CD4-positive, alpha-beta T cell treated with Interleukin-17A for 1 hour (primary cell): Measurements from ENCODE around the gene PLXNB1.

Source experiments
- DNase-seq: peaks from one replicate; pipeline ENCODE4 v3.0.0-alpha.2; 2020

PLXNB1 gene

DNA sequence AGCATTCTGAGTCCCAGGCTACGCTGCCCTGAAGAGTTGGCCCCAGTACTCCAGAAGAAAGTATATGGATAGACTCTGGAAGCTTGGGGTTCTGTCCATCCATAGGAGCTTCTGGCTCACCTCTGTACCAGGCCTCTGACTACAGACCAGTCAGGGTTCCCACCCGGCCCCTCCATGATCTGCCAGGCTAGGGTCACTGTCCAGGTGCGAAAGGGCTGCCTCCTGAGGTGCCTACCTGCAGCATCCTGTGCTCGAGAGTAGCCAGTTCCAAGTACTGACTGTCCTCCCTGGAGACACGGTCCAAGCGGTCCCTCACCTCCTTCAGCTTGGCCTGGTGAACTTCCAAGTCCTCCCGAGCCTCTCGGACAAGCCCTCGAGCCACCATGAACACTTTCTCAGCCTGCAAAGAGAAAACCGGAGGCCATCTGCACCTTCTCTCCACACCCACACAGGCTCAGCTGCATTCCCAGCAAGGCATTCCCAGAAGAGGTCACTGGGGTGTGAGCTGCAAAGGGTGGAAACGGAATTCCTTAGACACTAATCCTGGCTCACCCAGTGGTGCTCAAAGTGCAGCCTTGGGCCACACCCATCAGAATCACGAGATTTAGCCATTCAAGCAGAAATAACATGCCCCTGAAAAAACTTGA lies 3.7 kb upstream of the PLXNB1 start:
- no peak for DNase-seq

DNA sequence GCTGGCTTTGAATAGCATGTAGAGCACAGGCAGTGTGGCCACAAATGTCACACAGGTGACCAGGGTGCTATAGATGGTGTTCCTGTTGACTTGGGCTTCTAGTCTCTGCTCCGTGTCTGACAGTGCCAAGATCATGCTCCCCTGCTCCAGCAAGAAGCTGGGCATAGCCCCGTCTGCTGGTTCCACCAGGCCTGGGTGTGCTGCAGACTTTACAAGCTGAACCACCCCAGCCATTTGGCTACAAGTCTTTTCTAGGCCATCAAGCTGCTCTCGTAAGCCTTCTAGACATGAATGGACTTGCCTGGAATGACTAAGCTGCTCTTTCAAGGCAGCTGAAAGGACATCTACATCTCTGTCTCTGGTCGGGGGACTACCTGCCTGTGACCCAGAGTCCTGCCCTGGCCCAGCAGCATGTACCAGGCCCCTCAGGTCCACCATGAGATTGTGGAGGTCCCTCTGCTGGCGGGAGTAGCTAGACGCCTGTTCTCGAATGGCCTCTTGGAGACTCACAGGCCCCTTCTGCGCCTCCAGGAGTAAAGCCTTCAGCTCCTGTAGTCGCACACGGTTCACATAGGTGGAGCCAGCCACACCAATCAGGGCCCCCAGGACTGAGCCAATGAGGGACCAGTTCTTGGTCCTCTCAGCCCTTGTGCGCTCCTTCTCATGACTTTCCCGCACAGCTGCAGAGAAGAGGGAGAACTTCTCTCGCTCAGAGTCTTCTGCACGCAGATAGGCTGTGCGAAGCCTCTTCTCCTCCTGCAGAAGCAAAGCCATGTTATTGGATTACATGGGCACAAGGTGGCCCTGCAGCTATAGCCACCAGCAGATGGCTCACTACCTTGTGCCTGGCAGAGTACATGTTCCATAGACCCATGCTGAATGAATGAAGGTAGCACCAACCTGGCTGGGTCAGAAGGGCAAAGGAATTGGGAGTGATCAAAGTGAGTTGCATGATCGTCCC lies 2.8 kb upstream of the PLXNB1 start:
- DNase-seq: no peak

DNA sequence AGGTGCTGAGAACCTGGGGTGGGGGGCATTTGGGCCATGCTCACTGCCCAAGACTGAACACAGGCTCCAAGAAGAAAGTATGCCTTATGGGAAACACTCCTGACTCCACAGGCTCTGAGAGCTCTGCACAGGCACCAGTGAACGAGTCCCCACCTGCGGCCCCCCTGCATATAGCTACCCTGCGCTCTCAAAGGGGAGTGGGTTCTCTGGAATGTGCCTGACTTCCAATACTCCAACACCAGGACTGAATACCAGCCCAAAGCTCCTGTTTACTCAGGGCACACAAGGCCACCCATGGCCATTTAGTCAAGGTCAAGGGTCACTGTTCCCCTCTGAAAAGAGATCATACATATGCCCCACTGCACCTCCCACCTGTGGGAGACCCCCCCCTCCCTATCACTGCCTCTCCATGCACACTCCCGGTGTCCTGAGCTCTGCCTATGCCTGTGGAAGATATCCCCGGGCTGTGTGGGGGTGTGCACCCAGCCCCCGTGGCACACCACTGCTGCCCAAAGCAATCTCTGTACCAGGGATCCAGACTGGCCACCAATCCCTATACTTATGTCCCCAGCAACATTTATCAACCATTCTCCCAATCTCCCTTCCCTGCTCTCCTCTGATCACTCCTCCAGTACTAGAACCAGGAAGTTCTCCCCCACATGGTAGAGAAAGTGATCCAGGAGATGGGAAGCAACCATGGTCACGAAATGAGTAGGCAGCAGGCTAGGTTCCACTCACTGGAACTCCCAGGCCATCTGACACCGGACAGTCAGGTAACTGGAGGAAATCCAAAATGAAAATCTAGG lies 1.5 kb upstream of the PLXNB1 start:
- DNase-seq: no peak

DNA sequence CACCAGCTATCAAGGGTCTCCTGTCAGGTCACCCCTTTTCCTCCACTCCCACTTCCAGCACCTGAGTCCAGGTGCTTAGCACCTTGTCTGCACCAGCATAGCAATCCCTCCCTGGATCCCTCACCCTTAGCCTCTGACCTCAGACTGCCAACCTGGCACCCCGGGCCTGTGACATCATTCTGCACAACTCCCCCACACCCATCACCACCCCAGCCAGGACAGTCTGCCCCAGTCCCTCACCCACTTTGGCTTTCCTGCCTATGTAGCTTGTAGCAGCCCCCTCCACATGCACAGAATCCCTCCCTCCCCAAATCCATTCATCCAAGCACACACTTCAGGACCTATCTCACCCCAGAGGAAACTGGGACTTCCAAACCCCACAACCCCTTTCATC lies 819 bp upstream of the PLXNB1 start:
- no peak for DNase-seq

DNA sequence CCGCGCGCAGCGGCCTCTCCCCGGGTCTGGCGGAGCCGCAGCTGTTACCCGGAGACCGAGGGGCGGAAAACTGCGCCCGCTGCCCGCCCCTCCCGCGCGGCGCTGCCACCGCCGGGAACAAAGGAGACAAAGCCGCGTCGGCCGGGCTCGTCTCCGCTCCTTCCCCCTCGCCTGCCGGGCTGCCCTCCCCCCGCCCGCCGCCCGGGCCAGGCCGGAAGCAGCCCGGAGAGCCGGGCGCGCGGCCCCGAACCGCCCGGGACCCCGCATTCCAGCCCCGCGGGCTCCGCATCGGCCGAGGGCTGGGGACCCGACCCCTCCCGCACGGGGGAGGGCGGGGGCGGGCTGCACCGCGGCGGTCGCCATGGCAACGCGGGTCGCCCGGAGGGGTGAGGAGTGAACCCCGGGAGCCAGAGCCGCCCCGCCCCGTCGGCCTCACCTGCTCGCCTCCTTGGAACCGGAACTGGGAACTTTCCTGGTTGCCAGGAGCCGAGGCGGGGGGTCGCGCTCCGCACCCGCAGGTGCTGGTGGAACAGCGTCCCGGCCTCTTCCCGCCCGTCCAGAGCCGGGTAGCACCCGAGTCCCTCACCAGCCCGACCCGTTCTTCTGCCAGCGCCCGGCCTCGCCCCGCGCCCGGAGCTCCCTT lies 448 bp downstream of the PLXNB1 start:
- DNase-seq: peak; percentile 71

DNA sequence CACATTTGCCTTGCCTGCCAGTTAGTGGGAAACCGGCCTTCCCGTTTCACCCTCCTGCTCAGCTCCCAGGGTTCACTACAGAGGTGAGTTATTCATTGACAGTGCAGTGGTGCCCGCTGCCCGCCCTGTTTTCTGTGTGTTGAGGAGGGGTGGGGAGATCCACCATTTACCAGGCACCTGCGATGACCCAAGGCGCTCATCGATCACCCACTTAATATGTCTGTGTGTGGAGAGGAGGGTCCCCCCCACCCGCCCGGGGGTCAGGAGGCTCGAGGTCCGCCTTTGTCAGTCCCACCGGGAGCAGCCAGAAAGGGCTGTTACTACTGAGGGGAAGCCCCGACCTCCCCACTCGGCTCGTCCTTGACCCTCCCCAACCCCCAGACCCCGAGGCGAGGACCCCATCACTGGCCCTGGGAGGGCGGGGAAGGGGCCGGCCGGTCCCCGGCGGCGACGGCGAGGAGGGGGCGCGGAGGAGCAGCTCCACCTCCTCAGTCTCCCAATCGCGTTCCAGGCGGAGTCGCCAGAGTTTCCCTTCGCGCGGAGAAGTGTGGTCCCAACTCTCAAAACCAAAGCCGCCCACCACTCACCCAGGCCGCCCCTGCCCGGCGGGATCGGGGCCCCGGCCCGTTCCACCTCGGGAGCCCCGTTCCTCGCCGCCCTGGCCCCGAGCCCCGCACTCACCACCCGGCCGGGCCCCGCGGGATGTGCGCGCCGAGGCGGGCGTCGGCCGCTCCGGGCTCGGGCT lies 1.1 kb downstream of the PLXNB1 start:
- no peak for DNase-seq

DNA sequence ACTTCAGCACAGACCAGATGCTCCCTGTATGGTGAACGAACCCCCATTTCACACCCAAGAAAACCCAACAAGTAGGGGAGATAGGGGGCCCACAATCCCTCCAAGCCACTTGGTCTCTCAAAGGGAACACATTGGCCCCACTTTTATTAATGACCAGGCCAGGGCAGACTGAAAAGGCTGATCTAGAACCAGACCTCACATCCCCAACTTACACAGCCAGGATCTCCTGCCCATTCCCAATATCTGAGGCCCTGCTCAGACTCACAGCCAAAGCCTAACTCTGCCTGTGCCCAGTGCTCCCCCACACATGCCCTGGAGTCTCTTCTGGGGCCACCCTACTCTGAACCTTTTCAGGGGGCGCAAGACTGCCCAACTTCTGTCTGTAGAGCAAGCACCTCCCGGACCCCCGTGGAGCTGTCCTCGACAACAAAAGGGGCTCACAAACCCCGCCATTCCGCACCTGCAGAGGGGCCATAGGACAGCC lies 1.8 kb downstream of the PLXNB1 start:
- DNase-seq: no peak

DNA sequence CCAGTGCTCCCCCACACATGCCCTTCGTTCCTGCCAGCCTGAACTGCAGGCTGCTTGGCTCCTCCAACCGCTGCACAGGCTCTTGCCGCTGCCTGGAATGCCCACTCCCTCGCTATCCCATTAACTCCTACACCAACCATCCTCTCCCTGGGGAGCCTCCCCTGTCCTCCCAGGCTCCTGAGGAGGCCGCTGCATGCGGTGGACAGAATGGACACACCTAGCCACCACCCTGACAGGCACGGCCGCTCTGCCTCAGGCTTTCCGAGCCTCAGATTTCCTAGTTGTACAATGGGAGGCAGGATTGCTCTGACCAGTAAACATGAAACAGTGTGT lies 2.3 kb downstream of the PLXNB1 start:
- no peak for DNase-seq

DNA sequence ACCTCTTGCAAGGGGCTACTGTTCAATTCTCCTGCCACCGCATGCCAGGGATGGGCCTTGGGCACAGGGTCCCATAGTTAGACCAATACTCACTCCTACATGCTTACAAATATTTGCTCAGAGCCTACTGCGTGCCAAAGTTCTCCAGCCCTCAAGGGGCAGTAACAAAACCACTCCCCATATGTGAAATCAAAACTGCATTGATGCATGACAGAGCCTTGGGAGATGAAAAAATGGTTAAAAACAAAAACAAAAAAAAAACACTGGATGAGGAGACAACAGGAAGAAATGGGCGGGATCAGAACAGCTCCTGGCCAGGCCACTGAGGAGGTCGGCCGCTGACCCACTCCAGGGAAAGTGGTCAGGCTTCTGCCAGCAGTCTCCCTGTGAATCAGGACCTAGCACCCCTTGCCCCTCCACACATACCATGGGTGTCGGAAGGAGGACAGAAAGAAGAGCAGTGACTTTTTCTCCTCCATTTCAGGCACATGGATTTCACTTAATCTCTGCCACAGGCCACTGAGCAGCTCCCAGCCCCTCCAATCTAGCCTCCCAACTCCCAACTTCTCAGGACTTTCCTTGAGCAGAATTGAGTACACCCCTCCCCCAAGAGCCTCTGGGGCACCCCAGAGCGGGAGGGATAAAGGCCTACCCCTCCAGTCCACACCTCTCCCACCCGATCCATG lies 2.8 kb downstream of the PLXNB1 start:
- no peak for DNase-seq

DNA sequence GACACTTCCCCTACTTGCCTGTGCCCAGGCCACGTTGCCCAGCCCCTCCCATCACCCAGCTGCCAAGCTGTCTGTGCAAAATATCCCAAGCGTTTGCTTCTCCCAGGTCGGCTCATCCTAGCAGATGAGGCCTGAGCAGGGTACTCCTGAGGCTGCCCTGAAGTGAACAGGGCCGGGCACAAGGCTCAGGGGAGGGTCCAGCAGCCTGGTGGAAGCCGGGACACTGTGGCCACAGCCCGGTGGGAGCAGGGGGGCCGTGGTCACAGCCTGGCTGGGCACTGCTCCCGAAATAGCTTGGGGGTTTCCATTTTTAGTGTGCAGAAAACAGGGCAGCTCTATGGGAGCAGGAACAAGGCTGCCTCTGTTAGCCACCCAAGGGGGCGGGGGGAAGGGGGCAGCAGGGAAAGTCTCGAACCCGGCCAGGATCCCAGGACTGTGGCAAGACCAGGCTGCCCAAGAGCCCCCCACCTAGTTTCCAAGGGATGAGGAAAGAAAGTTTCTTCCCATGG lies 3.4 kb downstream of the PLXNB1 start:
- no peak for DNase-seq

DNA sequence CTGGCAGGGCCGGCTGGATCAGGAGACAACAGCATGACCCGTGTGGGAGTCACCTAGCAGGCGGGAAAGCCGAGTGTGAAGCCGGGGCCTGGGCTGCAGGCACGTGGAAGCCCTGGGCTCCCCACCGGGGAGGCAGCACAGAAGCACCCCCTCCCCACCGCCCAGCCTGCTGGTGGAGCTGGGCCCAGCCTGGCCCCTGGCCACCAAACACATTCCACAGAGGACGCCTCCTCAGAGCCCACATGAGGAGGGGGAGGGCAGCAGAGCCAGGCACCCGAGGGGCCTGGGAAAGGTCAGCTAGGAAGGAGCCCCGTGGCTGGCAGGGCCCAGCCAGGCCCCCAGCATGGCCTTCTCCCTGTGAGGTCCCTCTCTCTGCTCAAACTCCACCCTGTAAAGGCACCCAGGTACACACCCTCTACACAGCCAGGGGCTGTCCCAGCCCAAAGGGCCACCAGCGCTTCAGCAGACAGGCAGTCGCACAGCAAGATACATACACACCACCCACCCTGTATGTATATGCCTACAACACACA lies 4.5 kb downstream of the PLXNB1 start:
- DNase-seq: no peak

DNA sequence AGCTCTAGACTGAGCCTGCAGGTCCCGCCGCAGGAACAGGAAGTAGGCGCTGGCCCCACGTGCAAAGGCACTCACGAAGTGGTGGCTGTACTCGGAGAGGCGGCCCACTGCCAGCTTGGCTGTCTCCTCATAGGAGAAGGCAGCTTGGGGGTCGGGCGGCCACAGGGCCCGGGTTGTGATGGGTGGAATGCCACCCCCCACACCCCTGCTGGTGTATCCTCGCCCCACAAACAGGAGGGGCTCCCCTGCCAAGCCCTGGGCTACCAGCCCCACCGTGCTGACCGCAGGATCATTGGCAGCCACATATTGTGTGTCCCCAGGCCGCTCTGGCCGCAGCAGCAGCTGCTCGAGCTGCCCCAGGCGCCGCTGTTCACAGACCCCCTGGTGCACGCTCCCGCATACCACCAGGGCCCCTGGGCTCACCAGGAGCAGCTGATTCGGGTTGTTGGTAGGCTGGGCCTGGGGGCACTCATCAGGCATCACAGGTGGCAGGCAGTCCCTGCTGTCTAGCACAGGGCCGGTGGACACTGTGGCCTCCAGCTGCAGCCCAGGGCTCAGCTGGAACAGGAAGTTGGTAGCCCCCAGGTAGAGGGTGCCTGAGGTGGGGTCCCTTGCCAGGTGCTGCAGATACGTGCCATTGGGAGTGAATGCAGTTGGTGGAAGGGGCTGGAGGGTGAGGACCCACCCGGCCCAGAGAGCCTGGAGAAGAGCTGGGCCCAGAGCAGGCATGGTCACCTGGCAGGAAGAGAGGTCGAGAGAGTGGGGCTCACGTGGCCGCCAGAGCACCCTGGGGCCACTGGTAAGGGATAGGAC lies 5.8 kb downstream of the PLXNB1 start:
- no peak for DNase-seq

DNA sequence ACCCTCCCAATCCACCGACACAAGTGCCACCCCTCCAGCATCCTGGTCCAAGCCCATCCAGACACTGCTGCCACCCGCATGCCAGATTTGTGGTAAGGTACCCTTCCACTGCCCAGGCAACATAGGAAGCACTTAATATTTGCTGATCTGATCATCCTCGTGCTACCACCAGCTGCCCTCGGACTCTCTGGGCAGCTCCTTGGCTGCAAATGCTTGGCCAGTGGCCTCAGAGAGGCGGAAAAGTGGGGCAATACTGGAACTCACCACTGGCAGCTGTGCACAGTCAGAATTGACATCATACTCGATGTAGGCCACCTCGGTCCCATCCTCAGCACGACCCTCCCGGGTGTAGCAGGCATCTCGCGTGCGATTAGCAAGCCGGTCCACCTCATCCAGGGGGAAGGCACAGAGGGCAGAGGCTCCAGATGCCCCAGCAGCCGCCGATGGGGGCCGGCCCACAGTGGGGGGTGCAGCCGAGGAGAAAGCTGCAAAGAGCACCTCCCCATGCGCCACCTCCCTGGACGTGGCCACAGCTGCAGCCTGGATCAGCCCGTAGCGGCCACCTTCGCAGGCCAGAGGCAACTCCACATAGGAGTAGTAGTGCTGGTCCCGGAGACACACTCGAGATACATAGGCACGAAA lies 6.5 kb downstream of the PLXNB1 start:
- DNase-seq: no peak

DNA sequence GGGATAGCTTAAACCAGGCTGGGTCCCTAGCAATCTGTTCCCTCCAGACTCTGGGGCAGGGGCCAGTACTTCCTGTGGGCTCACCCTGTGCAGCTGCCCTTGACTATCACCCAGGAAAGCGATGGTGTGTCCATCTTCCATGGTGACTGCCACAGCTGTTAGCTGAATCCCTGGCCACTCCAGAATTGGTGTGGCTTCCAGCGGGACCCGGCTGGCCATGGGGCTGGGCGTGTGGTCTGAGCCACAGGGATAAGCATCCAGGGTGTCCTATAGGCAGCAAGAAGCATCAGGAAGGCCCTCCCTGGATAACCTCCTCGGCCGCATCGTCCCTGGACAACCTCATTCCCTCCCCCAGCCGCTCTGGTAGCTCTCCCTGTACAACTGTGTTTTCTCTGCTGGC lies 7.2 kb downstream of the PLXNB1 start:
- no peak for DNase-seq

DNA sequence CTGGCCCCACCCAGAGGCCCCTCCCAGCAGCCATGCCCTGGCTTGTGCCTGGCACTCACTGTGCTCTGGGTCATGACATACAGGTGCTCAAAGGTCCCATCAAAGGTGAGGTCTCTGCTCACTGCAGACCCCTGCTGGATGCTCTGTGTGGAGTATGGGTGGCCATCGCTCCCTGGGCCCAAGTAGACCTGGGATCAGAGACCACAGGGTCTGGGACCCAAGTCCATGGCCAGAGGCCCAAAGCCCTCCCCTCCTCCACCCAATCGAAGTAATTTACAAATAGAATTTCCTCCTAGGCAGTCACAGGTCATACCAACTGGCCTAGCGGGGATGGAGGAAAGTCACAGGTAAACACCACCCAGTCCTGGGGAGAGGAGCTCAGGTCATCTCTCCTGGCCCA lies 7.6 kb downstream of the PLXNB1 start:
- no peak for DNase-seq

DNA sequence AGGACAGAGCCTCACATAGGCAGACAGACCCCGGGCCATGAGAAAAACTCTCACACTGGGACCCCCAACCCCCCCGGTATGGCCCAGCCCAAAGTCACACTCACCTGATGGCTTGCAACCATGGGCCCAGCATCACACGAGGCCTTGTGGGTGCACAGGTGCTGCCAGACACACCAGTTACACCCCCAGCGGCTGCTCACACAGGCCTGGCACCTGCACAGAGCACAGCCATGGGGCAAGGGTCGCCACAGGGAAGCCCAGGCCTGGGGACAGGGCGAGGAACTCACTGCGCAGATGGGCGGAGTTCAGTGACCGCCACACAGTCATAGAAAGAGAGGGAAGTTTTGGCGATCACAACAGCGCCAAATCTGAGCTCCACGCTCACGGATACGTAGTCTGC lies 9.3 kb downstream of the PLXNB1 start:
- DNase-seq: no peak

DNA sequence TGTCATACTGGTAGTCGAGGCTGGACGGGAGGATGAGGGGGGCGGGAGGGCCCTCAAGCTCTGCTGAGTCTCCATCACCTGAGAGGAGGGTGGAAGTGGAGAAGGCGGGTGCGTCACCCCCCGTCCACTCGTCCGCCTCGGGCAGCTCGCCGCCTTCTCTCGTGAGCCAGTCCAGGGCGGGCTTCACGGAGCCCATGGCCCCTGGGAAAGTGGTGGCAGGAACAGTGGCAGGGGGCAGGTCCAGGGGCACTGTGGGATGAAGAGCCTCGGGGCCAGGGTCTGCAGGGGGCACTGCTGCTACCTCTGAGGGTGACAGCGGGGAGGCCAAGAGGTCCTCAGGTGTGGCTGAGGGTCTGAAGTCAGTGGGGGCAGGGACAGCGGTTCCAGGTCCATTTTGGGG lies 10.3 kb downstream of the PLXNB1 start:
- no peak for DNase-seq

DNA sequence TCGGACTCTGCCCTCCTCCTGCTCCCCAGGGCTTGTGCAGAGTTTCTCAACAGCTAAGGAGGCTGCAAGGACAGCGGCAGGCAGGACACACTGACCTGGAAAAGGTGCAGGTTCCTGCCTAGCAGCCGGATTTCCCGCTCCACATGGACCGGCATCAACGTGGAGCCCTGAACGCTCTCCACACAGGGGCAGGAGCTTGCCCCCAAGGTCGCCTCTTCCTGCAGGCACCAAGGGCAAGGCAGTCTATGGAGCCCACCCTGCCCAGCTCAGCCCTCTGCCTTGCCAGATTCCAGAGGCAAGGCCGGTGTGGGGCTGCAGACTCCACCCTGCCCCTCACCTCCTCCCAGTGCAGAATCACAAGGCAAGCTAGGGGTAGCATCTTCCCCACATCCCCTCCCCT lies 10.7 kb downstream of the PLXNB1 start:
- no peak for DNase-seq

DNA sequence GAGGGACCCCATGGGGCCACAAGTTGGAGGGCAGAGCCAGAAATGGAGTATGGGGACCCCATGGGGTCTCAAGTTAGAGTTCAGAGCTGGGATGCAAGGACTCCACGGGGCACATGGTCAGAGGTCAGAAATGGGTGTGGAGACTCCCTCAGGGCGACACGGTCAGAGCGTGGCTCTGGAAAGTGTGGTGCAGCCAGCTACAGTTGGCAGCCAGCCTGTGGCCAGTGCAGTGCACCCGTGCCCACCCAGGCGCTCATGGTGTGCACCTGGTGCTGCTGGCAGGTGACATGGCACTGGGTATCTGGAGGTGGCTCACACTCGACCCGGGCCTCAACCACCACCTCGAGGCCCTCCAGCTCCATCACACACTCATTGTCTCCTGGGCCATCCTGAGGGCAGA lies 11.2 kb downstream of the PLXNB1 start:
- no peak for DNase-seq

DNA sequence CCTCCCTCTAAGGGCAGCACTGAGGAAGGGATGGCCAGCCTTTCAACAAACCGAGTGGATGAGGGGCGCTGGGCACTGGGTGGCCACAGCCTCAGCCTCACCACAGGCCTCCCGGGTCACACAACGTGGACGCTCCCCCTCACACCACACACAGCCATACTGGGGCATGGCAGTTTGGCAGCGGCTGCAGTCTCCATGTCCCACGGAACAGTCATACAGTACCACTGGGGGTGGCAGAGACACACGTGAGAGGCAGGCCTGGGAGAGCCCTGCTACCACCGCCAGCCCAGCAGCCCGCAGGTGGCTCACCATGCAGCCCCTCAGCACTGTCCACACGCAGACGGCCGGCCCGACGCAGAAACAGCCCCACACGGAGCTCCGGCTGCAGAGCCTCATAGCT lies 11.7 kb downstream of the PLXNB1 start:
- DNase-seq: no peak
